GM12878 (cell line): ENCODE results near the gene FBXO8. TPM values are rescaled to one million over a fixed set of nuclear protein-coding genes. Genes with fewer than 3 reads are reported as not detected.

Source experiments
- ATAC-seq: fragments of 200-7000 bp; cut with Tn5 transposase; 3 replicates; pipeline ENCODE4 v1.9.1; 2020; ENCODE audit warnings: mild to moderate bottlenecking, moderate library complexity
- BruUV-seq: library from RNA; stranded (reverse); fragments of 400-500 nt; replicated peaks from 2 replicates; lab custom pipeline; 2021; lab: Mats Ljungman, UMichigan
- CTCF ChIA-PET: fragments of 300-600 bp; sonication (Branson Sonifier 250); formaldehyde crosslinking; extraction: SDS; loops from one replicate; lab custom pipeline; 2021; ENCODE audit warnings: inconsistent platforms; lab: Yijun Ruan, JAX
- POLR2A ChIA-PET: fragments of 350-600 bp; formaldehyde crosslinking; extraction: SDS; loops from one replicate; lab custom pipeline; 2021; ENCODE audit warnings: inconsistent platforms; lab: Charles Lee
- RAD21 ChIA-PET: fragments of 300-600 bp; sonication (Branson Sonifier 250); formaldehyde crosslinking; loops from one replicate; lab custom pipeline; 2023; ENCODE audit warnings: antibody characterized with exemption; ENCODE audit not compliant: unreplicated experiment; lab: Charles Lee
- SMC1A ChIA-PET: fragments of 300-600 bp; sonication (Branson Sonifier 250); formaldehyde crosslinking; loops from one replicate; lab custom pipeline; 2023; ENCODE audit not compliant: unreplicated experiment, uncharacterized antibody; lab: Charles Lee
- DNase-seq: peaks from one replicate; pipeline ENCODE4 v3.0.0-alpha.2; 2011; ENCODE audit warnings: low read depth, low spot score
- FAIRE-seq: peaks from 3 replicates; lab custom pipeline; 2011; peaks lifted over from hg19 to GRCh38; lab: Jason Lieb, UNC
- H2AFZ ChIP-seq: 2 replicates; pipeline ENCODE4 v1.6.0; 2011; ENCODE audit warnings: low read depth, low read length, control low read depth; ENCODE audit not compliant: control insufficient read depth
- H3K27ac ChIP-seq: 2 replicates; pipeline ENCODE4 v1.5.1; 2011; ENCODE audit warnings: control low read depth; ENCODE audit not compliant: control insufficient read depth, insufficient read depth
- H3K27me3 ChIP-seq, 2 experiments: replicated peaks in 1 of 2; 2 replicates each; pipeline versions ENCODE4 v1.6.0 to v1.6.1; 2011; ENCODE audit warnings: low read length in 1 of 2; ENCODE audit not compliant: control insufficient read depth in 2 of 2, insufficient read depth in 2 of 2
- H3K36me3 ChIP-seq, 2 experiments: 2 replicates each; pipeline ENCODE4 v1.5.1; 2011; ENCODE audit warnings: low read length in 1 of 2; ENCODE audit not compliant: control insufficient read depth in 2 of 2, insufficient read depth in 2 of 2
- H3K4me1 ChIP-seq: 2 replicates; pipeline ENCODE4 v1.6.1; 2011; ENCODE audit warnings: mild to moderate bottlenecking, low read length, moderate library complexity, mixed read lengths; ENCODE audit not compliant: control insufficient read depth, insufficient read depth
- H3K4me2 ChIP-seq: 2 replicates; pipeline ENCODE4 v1.6.0; 2011; ENCODE audit warnings: control low read depth; ENCODE audit not compliant: control insufficient read depth, insufficient read depth
- H3K4me3 ChIP-seq: fragments of 200-600 bp; sonication (generic); 2 replicates; pipeline ENCODE4 v1.5.1; 2016
- H3K79me2 ChIP-seq: 2 replicates; pipeline ENCODE4 v1.6.0; 2011; ENCODE audit warnings: low read length; ENCODE audit not compliant: control insufficient read depth, insufficient read depth
- H3K9ac ChIP-seq: 2 replicates; pipeline ENCODE4 v1.8.0; 2011; ENCODE audit warnings: low read length, control low read depth, mixed read lengths; ENCODE audit not compliant: control insufficient read depth, insufficient read depth
- H3K9me3 ChIP-seq: replicated peaks from 3 replicates; pipeline ENCODE4 v1.5.1; 2011; ENCODE audit warnings: mild to moderate bottlenecking, low read length; ENCODE audit not compliant: control insufficient read depth, insufficient read depth
- H4K20me1 ChIP-seq: 2 replicates; pipeline ENCODE4 v1.6.0; 2011; ENCODE audit not compliant: control insufficient read depth, insufficient read depth
- ASH2L ChIP-seq: fragments of 300-600, 200-600 bp; sonication (generic); IDR thresholded peaks from 2 replicates; pipeline ENCODE4 v1.6.1; 2017; ENCODE audit warnings: low read depth, mild to moderate bottlenecking, borderline replicate concordance
- FOXM1 ChIP-seq: IDR thresholded peaks from 2 replicates; pipeline ENCODE4 v1.6.1; 2012; ENCODE audit warnings: low read depth, mild to moderate bottlenecking, inconsistent platforms, low read length, moderate library complexity
- HDAC2 ChIP-seq: fragments of 200-600 bp; sonication (generic); IDR thresholded peaks from 2 replicates; pipeline ENCODE4 v1.6.1; 2017
- IKZF2 ChIP-seq, 2 experiments: fragments of 450-650 bp; IDR thresholded peaks; 2 replicates each; pipeline ENCODE4 v1.6.1; 2017; ENCODE audit warnings: mild to moderate bottlenecking in 2 of 2, moderate library complexity in 2 of 2
- IRF4 ChIP-seq: IDR thresholded peaks from 2 replicates; pipeline ENCODE4 v1.6.1; 2011; ENCODE audit warnings: low read depth, low read length
- KAT2A ChIP-seq: conservative IDR thresholded peaks from 2 replicates; pipeline ENCODE4 v1.6.1; 2011; ENCODE audit warnings: low read depth, low read length; ENCODE audit not compliant: control insufficient read depth
- MEF2A ChIP-seq: IDR thresholded peaks from 2 replicates; pipeline ENCODE4 v1.6.1; 2011; ENCODE audit warnings: low read depth, mild to moderate bottlenecking, low read length, moderate library complexity; ENCODE audit not compliant: insufficient read depth
- MTA2 ChIP-seq: fragments of 450-650 bp; IDR thresholded peaks from 2 replicates; pipeline ENCODE4 v1.6.1; 2016; ENCODE audit warnings: low read depth, mild to moderate bottlenecking, moderate library complexity
- NKRF ChIP-seq: fragments of 450-650 bp; conservative IDR thresholded peaks from 2 replicates; pipeline ENCODE4 v1.6.1; 2017; ENCODE audit warnings: mild to moderate bottlenecking, moderate library complexity
- NR2F1 ChIP-seq: fragments of 450-650 bp; conservative IDR thresholded peaks from 2 replicates; pipeline ENCODE4 v1.6.1; 2017; ENCODE audit warnings: mild to moderate bottlenecking
- PAX8 ChIP-seq: fragments of 450-650 bp; IDR thresholded peaks from 2 replicates; pipeline ENCODE4 v1.6.1; 2017; ENCODE audit warnings: mild to moderate bottlenecking, moderate library complexity
- PML ChIP-seq: IDR thresholded peaks from 2 replicates; pipeline ENCODE4 v1.6.1; 2012; ENCODE audit warnings: low read length, inconsistent platforms
- RBBP5 ChIP-seq: fragments of 200-600 bp; sonication (generic); conservative IDR thresholded peaks from 2 replicates; pipeline ENCODE4 v1.6.1; 2016
- RELA ChIP-seq: fragments of 450-650 bp; IDR thresholded peaks from 2 replicates; pipeline ENCODE4 v1.8.0; 2014; ENCODE audit warnings: borderline replicate concordance; ENCODE audit not compliant: partially characterized antibody
- SMAD5 ChIP-seq: IDR thresholded peaks from 2 replicates; pipeline ENCODE4 v1.6.1; 2016; ENCODE audit warnings: antibody characterized with exemption, low read depth
- SRF ChIP-seq, 2 experiments: IDR thresholded peaks; 2 replicates each; pipeline ENCODE4 v1.6.1; 2011; ENCODE audit warnings: low read depth in 2 of 2, low read length in 2 of 2, mild to moderate bottlenecking in 1 of 2, moderate library complexity in 1 of 2
- USF2 ChIP-seq: IDR thresholded peaks from 2 replicates; pipeline ENCODE4 v1.6.1; 2011; ENCODE audit warnings: low read depth, low read length, improper control_type of control experiment, borderline replicate concordance
- ZNF24 ChIP-seq: fragments of 450-650 bp; IDR thresholded peaks from 2 replicates; pipeline ENCODE4 v1.6.1; 2017; ENCODE audit warnings: antibody characterized with exemption, mild to moderate bottlenecking
- ZNF687 ChIP-seq: fragments of 450-650 bp; IDR thresholded peaks from 2 replicates; pipeline ENCODE4 v1.6.1; 2017; ENCODE audit warnings: mild to moderate bottlenecking, moderate library complexity
- WGBS: methylation state at CpG from one replicate; pipeline ENCODE4 v1.1.6; 2016; ENCODE audit warnings: low lambda C conversion rate; ENCODE audit not compliant: insufficient replicate concordance, insufficient coverage; ENCODE audit errors: missing lambda C conversion rate; 5-methylcytosine and 5-hydroxymethylcytosine counted together
- in situ Hi-C: fragments of 300-500 bp; cut with MboI; formaldehyde crosslinking; loops from 9 replicates; pipeline ENCODE4 v1.14.3; 2018; ENCODE audit warnings: mixed read lengths
- intact Hi-C: fragments of 100-400 bp; cut with micrococcal nuclease; formaldehyde crosslinking; loops from one replicate; pipeline ENCODE4 v1.14.2; 2022; ENCODE audit not compliant: unreplicated experiment
- polyA plus RNA-seq, 11 experiments: library from polyadenylated mRNA; depleted of rRNA in 4 of 11; unstranded in 6 of 11; stranded (reverse) in 5 of 11; fragments of >200 nt; fragmentation: Nextera tagmentation in 4 of 11; fragmentation: Illumina TruSeq in 1 of 11; extraction: Ambion mirVana in 4 of 11; extraction: Trizol in 1 of 11; gene quantifications; 1 replicate in 1 of 11; 2 replicates in 10 of 11; pipeline versions ENCODE4 v1.2.1 to v1.2.3, GENCODE V29; 2011 to 2016; ENCODE audit warnings: inconsistent platforms in 2 of 11, missing spikeins in 2 of 11, low read depth in 1 of 11
- total RNA-seq, 4 experiments: library from RNA; depleted of rRNA in 3 of 4; stranded (reverse); fragments of >200 nt in 3 of 4; fragmentation: Illumina TruSeq in 1 of 4; extraction: Trizol in 1 of 4; gene quantifications; 2 replicates each; pipeline versions ENCODE4 v1.2.1 to v1.2.3, GENCODE V29; 2013 to 2021

FBXO8 gene
- total and polyA plus RNA-seq, 10 of the 15 experiments (the other 5 are each of a cell fraction or from before 2014, with no cell fraction given): 11.3 to 38.1 (median 16.8) TPM

- no peak overlapping the region for H3K4me2 ChIP-seq
- H3K9me3 ChIP-seq: no peaks in the 10 kb centered on the region
- FAIRE-seq: no peak
- no peaks in the 10 kb centered on the region for H3K36me3 ChIP-seq
- BruUV-seq: no TSS peak
- no peaks in the 10 kb centered on the region for H3K4me1 ChIP-seq
- H2AFZ ChIP-seq: no peak overlapping the region
- no peak for ATAC-seq
- DNase-seq: no peak
- H3K9ac ChIP-seq: no peak overlapping the region
- no peaks in the 10 kb centered on the region for H3K79me2 ChIP-seq
- POLR2A ChIA-PET: no interaction called here
- H4K20me1 ChIP-seq: no peaks in the 10 kb centered on the region
- CTCF ChIA-PET: no interaction called here
- RAD21 ChIA-PET: interaction anchor here (1.3 kb wide), 1 partner anchor 26 kb away, joined by 4 read pairs; no protein-coding TSS in a partner anchor
- 40% methylated on average over 4 of the region's 4 CpGs for WGBS
- no peak overlapping the region for H3K4me3 ChIP-seq
- intact Hi-C loops (no loop called here), in situ Hi-C loops (no loop called here)
- SMC1A ChIA-PET: no interaction called here
- TF ChIP-seq IRF4 (no peak), RBBP5 (no peak), ZNF687 (no peak), NKRF (no peak), SRF (IDR thresholded peaks at IDR 0.05; ENCODE audit: low read depth in 2 of 2, low read length in 2 of 2) (no peak), USF2 (no peak), ASH2L (no peak), KAT2A (no peak), ZNF24 (no peak), PAX8 (no peak), RELA (no peak), MEF2A (no peak), SMAD5 (no peak), HDAC2 (no peak), PML (no peak), MTA2 (no peak), NR2F1 (no peak), IKZF2 (IDR thresholded peaks at IDR 0.05) (no peak), FOXM1 (no peak)
- no peaks in the 10 kb centered on the region; a peak in 1 of 4 replicates for H3K27me3 ChIP-seq
- no peak overlapping the region for H3K27ac ChIP-seq
Measured at GRCh38 chr4:174193438-174194374, 89.8 kb downstream of the FBXO8 start.
